PC-9 (cell line): ENCODE results near the gene MBD2. TPM values are rescaled to one million over a fixed set of nuclear protein-coding genes. Genes with fewer than 3 reads are reported as not detected.
"Not testable (repeated sequence)": the region's sequence is repeated elsewhere in the genome, so short reads cannot be mapped to it uniquely, and the experiment has no call there.

Experiments
- BruUV-seq: library from RNA; stranded (reverse); fragments of 400-500 nt; replicated peaks from 2 replicates; lab custom pipeline; 2021; lab: Mats Ljungman, UMichigan
- CTCF ChIA-PET: fragments of 300-600 bp; sonication (Branson Sonifier 250); formaldehyde crosslinking; loops from one replicate; lab custom pipeline; 2022; ENCODE audit warnings: antibody characterized with exemption; lab: Charles Lee
- POLR2A ChIA-PET: fragments of 300-600 bp; sonication (Branson Sonifier 250); formaldehyde crosslinking; loops from one replicate; lab custom pipeline; 2022; ENCODE audit warnings: antibody characterized with exemption; ENCODE audit not compliant: unreplicated experiment; lab: Charles Lee
- DNase-seq, 2 experiments: peaks; one replicate each; pipeline versions ENCODE4 v3.0.0 to v3.0.0-alpha.2; 2015 to 2022; ENCODE audit warnings: mixed read lengths in 1 of 2
- H2AFZ ChIP-seq: fragments of 200-600 bp; sonication (generic); 2 replicates; pipeline ENCODE4 v1.8.1; 2017; ENCODE audit warnings: antibody characterized with exemption
- H3F3A ChIP-seq: fragments of 200-600 bp; sonication (generic); 2 replicates; pipeline ENCODE4 v1.8.1; 2017; ENCODE audit warnings: antibody characterized with exemption, mild to moderate bottlenecking, low read depth; ENCODE audit not compliant: insufficient read depth
- H3K27ac ChIP-seq: fragments of 200-600 bp; sonication (generic); 2 replicates; pipeline ENCODE4 v1.6.1; 2016; ENCODE audit warnings: mixed run types
- H3K27me3 ChIP-seq: fragments of 200-600 bp; sonication (generic); 2 replicates; pipeline ENCODE4 v1.6.1; 2016; ENCODE audit warnings: low read depth, mixed run types; ENCODE audit not compliant: insufficient read depth
- H3K36me3 ChIP-seq: fragments of 200-600 bp; sonication (generic); 2 replicates; pipeline ENCODE4 v1.6.1; 2016; ENCODE audit warnings: low read depth, mixed run types
- H3K4me1 ChIP-seq: fragments of 200-600 bp; sonication (generic); replicated peaks from 2 replicates; pipeline ENCODE4 v1.6.1; 2016; ENCODE audit warnings: mixed run types; ENCODE audit not compliant: insufficient read depth
- H3K4me2 ChIP-seq: fragments of 200-600 bp; sonication (generic); 2 replicates; pipeline ENCODE4 v1.6.1; 2017; ENCODE audit warnings: mixed run types
- H3K4me3 ChIP-seq: fragments of 200-600 bp; sonication (generic); 2 replicates; pipeline ENCODE4 v1.6.1; 2016; ENCODE audit warnings: mixed run types
- H3K79me2 ChIP-seq: fragments of 200-600 bp; sonication (generic); 2 replicates; pipeline ENCODE4 v1.6.1; 2017; ENCODE audit warnings: low read depth, mixed run types
- H3K9me2 ChIP-seq: fragments of 200-600 bp; sonication (generic); 2 replicates; pipeline ENCODE4 v1.8.1; 2017; ENCODE audit warnings: mild to moderate bottlenecking; ENCODE audit not compliant: insufficient read depth
- H3K9me3 ChIP-seq: fragments of 200-600 bp; sonication (generic); 2 replicates; pipeline ENCODE4 v1.8.1; 2016; ENCODE audit warnings: low read depth; ENCODE audit not compliant: insufficient read depth
- H4K20me1 ChIP-seq: fragments of 200-600 bp; sonication (generic); 2 replicates; pipeline ENCODE4 v1.8.1; 2017; ENCODE audit not compliant: insufficient read depth
- CTCF ChIP-seq: fragments of 200-600 bp; sonication (generic); conservative IDR thresholded peaks from 2 replicates; pipeline ENCODE4 v1.6.1; 2017; ENCODE audit warnings: mixed run types, antibody characterized with exemption, mild to moderate bottlenecking, moderate library complexity
- EZH2 ChIP-seq: fragments of 200-600 bp; sonication (generic); IDR thresholded peaks from 2 replicates; pipeline ENCODE4 v1.8.0; 2017; ENCODE audit warnings: antibody characterized with exemption, low read depth
- intact Hi-C: fragments of 100-400 bp; cut with micrococcal nuclease; formaldehyde crosslinking; loops from one replicate; pipeline ENCODE4 v1.10.0; 2022; ENCODE audit not compliant: unreplicated experiment
- total RNA-seq: library from RNA; stranded (reverse); gene quantifications from 2 replicates; pipeline ENCODE4 v1.2.3, GENCODE V29; 2021

The MBD2 gene
- total RNA-seq, 1 experiment from 2014 or later, result 72.0 TPM

- Histone ChIP-seq H3K9me2 (no peaks in the 10 kb centered on the region), H3K9me3 (no peaks in the 10 kb centered on the region), H3K36me3 (0 out of 2 replicates have a peak, but pooled peaks cover 9% of the 10 kb centered on the region), H3K27me3 (no peaks in the 10 kb centered on the region), H3K4me3 (peak overlapping the region; percentile 55), H3K79me2 (peaks cover 52% of the 10 kb centered on the region), H3F3A (peaks cover 8% of the 10 kb centered on the region; the same call in 1 of the 2 replicates), H2AFZ (no peak overlapping the region), H3K27ac (peak overlapping the region; percentile 87), H3K4me2 (peak overlapping the region; percentile 89), H4K20me1 (peaks cover 46% of the 10 kb centered on the region), H3K4me1 (peaks cover 32% of the 10 kb centered on the region)
- ChIA-PET POLR2A (interaction anchor here (0.5 to 0.6 kb wide), 2 partner anchors 12 to 48 kb away, joined by 4 to 10 read pairs; no protein-coding TSS in a partner anchor), CTCF (interaction anchor here (0.8 to 1.6 kb wide), 3 partner anchors 46 to 169 kb away, joined by 3 to 6 read pairs (median 6); partner anchors contain the start of gene POLI)
- intact Hi-C loops, result loop anchor here (1.0 to 2.0 kb wide), 3 partner anchors 47 to 133 kb away; partner anchors contain the start of genes C18orf54 and STARD6
- no TSS peak for BruUV-seq
- TF ChIP-seq EZH2, result no peak
- no peak; the same call in 1 of the 2 replicates for TF ChIP-seq CTCF
- DNase-seq, result peak; percentile 23 to 77
These were observed 764 bp downstream of the MBD2 start for GRCh38 chr18:54223568-54224241.

- Histone ChIP-seq H3K36me3 (0 out of 2 replicates have a peak, but pooled peaks cover 9% of the 10 kb centered on the region), H4K20me1 (peaks cover 53% of the 10 kb centered on the region), H3K4me1 (peaks cover 32% of the 10 kb centered on the region), H2AFZ (no peak overlapping the region), H3K4me2 (peak overlapping the region; percentile 89), H3K4me3 (peak overlapping the region; percentile 55), H3K9me2 (no peaks in the 10 kb centered on the region), H3K27ac (peak overlapping the region; percentile 87), H3K79me2 (peaks cover 58% of the 10 kb centered on the region), H3K27me3 (no peaks in the 10 kb centered on the region), H3K9me3 (no peaks in the 10 kb centered on the region), H3F3A (peaks cover 8% of the 10 kb centered on the region; the same call in 1 of the 2 replicates)
- intact Hi-C loops, result loop anchor here (1.0 kb wide), 2 partner anchors 47 to 74 kb away; no protein-coding TSS in a partner anchor
- POLR2A ChIA-PET, result interaction anchor here (0.5 to 0.6 kb wide), 4 partner anchors 11 to 49 kb away, joined by 3 to 10 read pairs (median 4); partner anchors contain the start of gene POLI
- DNase-seq, result peak in 1 of 2 experiments; percentile 5
- TSS peak; percentile 58 for BruUV-seq
- TF ChIP-seq EZH2 (no peak), CTCF (peak; percentile 56)
- CTCF ChIA-PET, result interaction anchor here (0.8 to 1.6 kb wide), 4 partner anchors 47 to 170 kb away, joined by 3 to 6 read pairs (median 4); partner anchors contain the start of genes C18orf54, POLI and STARD6
These were observed 1.4 kb downstream of the MBD2 start for GRCh38 chr18:54222922-54223567.

GRCh38 chr18:54220406-54220805 lies 4.1 kb downstream of the MBD2 start:
- BruUV-seq, result no TSS peak
- H3F3A ChIP-seq, result peaks cover 8% of the 10 kb centered on the region; the same call in 1 of the 2 replicates
- H3K27ac ChIP-seq, result no peak overlapping the region
- peaks cover 32% of the 10 kb centered on the region for H3K4me1 ChIP-seq
- peak overlapping the region; percentile 14; the same call in 1 of the 2 replicates for H3K4me2 ChIP-seq
- H3K4me3 ChIP-seq, result no peak overlapping the region
- ChIA-PET POLR2A (no interaction called here), CTCF (no interaction called here)
- H3K79me2 ChIP-seq, result peaks cover 85% of the 10 kb centered on the region
- no peaks in the 10 kb centered on the region for H3K9me3 ChIP-seq
- H2AFZ ChIP-seq, result no peak overlapping the region
- intact Hi-C loops, result no loop called here
- DNase-seq, result no peak
- H3K27me3 ChIP-seq, result no peaks in the 10 kb centered on the region
- TF ChIP-seq CTCF (no peak), EZH2 (no peak)
- H4K20me1 ChIP-seq, result peaks cover 73% of the 10 kb centered on the region
- 0 out of 2 replicates have a peak, but pooled peaks cover 9% of the 10 kb centered on the region for H3K36me3 ChIP-seq
- H3K9me2 ChIP-seq, result no peaks in the 10 kb centered on the region

GRCh38 chr18:54218803-54219202 lies 5.7 kb downstream of the MBD2 start:
- BruUV-seq, H3K9me2 ChIP-seq, H2AFZ ChIP-seq, H3K27ac ChIP-seq, H3K36me3 ChIP-seq, H3K4me3 ChIP-seq, H3K27me3 ChIP-seq, POLR2A ChIA-PET, CTCF ChIA-PET, intact Hi-C loops, H3F3A ChIP-seq, H3K4me2 ChIP-seq, H3K9me3 ChIP-seq, DNase-seq: not testable (repeated sequence)
- H4K20me1 ChIP-seq, result peaks cover 83% of the 10 kb centered on the region
- H3K79me2 ChIP-seq, result peaks cover 100% of the 10 kb centered on the region
- H3K4me1 ChIP-seq, result peaks cover 27% of the 10 kb centered on the region
